Fibroblast of lung (primary cell): ENCODE results near the gene TBL3. TPM values are rescaled to one million over a fixed set of nuclear protein-coding genes. Genes with fewer than 3 reads are reported as not detected.
"Not testable (repeated sequence)": the region's sequence is repeated elsewhere in the genome, so short reads cannot be mapped to it uniquely, and the experiment has no call there.

Experiments
- DNase-seq, 2 donors: peaks; one replicate each; pipeline versions ENCODE4 v3.0.0 to v3.0.0-alpha.2; 2010; ENCODE audit warnings: low read depth in 2 of 2
- H2AFZ ChIP-seq: 2 replicates; pipeline ENCODE4 v1.5.1; 2012; ENCODE audit warnings: low read length, control low read depth, inconsistent platforms
- H3K27ac ChIP-seq: 2 replicates; pipeline ENCODE4 v1.5.1; 2011; ENCODE audit warnings: low read length, control low read depth; ENCODE audit not compliant: insufficient read depth
- H3K27me3 ChIP-seq: 2 replicates; pipeline ENCODE4 v1.5.1; 2011; ENCODE audit warnings: mild to moderate bottlenecking, low read length; ENCODE audit not compliant: control insufficient read depth, insufficient read depth
- H3K36me3 ChIP-seq: 2 replicates; pipeline ENCODE4 v1.5.1; 2011; ENCODE audit warnings: low read length; ENCODE audit not compliant: control insufficient read depth, insufficient read depth
- H3K4me1 ChIP-seq: 2 replicates; pipeline ENCODE4 v1.5.1; 2011; ENCODE audit warnings: low read length; ENCODE audit not compliant: control insufficient read depth, insufficient read depth; ENCODE audit errors: extremely low read depth
- H3K4me2 ChIP-seq: 2 replicates; pipeline ENCODE4 v1.5.1; 2011; ENCODE audit warnings: low read length, control low read depth; ENCODE audit not compliant: insufficient read depth; ENCODE audit errors: extremely low read depth
- H3K4me3 ChIP-seq, 4 experiments: fragments of 200-600 bp in 1 of 4; sonication (generic) in 1 of 4; replicated peaks in 1 of 4; 2 replicates each; pipeline ENCODE4 v1.5.1; 2011 to 2016; ENCODE audit warnings: low read length in 4 of 4, low read depth in 3 of 4, mild to moderate bottlenecking in 3 of 4, control low read depth in 2 of 4, inconsistent platforms in 1 of 4, mixed read lengths in 1 of 4; ENCODE audit not compliant: insufficient read depth in 1 of 4; ENCODE audit errors: control extremely low read depth in 1 of 4
- H3K79me2 ChIP-seq: 2 replicates; pipeline ENCODE4 v1.5.1; 2012; ENCODE audit warnings: mild to moderate bottlenecking, low read length, inconsistent platforms; ENCODE audit not compliant: control insufficient read depth, insufficient read depth
- H3K9ac ChIP-seq: 2 replicates; pipeline ENCODE4 v1.5.1; 2011; ENCODE audit warnings: mild to moderate bottlenecking, low read length, control low read depth; ENCODE audit not compliant: insufficient read depth
- H3K9me3 ChIP-seq: 2 replicates; pipeline ENCODE4 v1.5.1; 2012; ENCODE audit warnings: low read depth, low read length; ENCODE audit not compliant: control insufficient read depth, insufficient read depth
- H4K20me1 ChIP-seq: 2 replicates; pipeline ENCODE4 v1.5.1; 2011; ENCODE audit warnings: low read length; ENCODE audit not compliant: control insufficient read depth, insufficient read depth; ENCODE audit errors: extremely low read depth
- CTCF ChIP-seq, 2 donors: IDR thresholded peaks in 1 of 2; conservative IDR thresholded peaks in 1 of 2; 1 replicate in 1 of 2; 2 replicates in 1 of 2; pipeline ENCODE4 v1.5.1; 2011 to 2012; ENCODE audit warnings: low read length in 2 of 2, control low read depth in 1 of 2, inconsistent platforms in 1 of 2, low read depth in 1 of 2, mild to moderate bottlenecking in 1 of 2
- EZH2 ChIP-seq: IDR thresholded peaks from 2 replicates; pipeline ENCODE4 v1.5.1; 2012; ENCODE audit warnings: low read length, control low read depth, mild to moderate bottlenecking; ENCODE audit errors: missing control alignments
- polyA plus RNA-seq, 2 donors: library from polyadenylated mRNA; depleted of rRNA in 1 of 2; stranded (reverse) in 1 of 2; unstranded in 1 of 2; fragments of >200 nt; gene quantifications; 2 replicates each; pipeline ENCODE4 v1.2.1, GENCODE V29; 2011 to 2012; ENCODE audit warnings: missing spikeins in 1 of 2
- total RNA-seq: library from RNA; depleted of rRNA; stranded (reverse); fragments of >200 nt; gene quantifications from 2 replicates; pipeline ENCODE4 v1.2.1, GENCODE V29; 2014

TBL3 gene
- total and polyA plus RNA-seq, 2 donors (not counting 1 experiment from before 2014, with no cell fraction given), result 14.6 to 20.0 TPM

GRCh38 chr16:1938910-1939309, 32.9 kb upstream of the TBL3 start:
- Histone ChIP-seq H3K27ac (no peak overlapping the region), H3K9ac (no peak overlapping the region), H3K36me3 (peaks cover 8% of the 10 kb centered on the region), H3K4me3 (no peak overlapping the region), H3K4me2 (no peak overlapping the region), H3K4me1 (peaks cover 7% of the 10 kb centered on the region), H3K27me3 (no peaks in the 10 kb centered on the region), H4K20me1 (no peaks in the 10 kb centered on the region), H2AFZ (no peak overlapping the region), H3K79me2 (no peaks in the 10 kb centered on the region), H3K9me3 (no peaks in the 10 kb centered on the region)
- TF ChIP-seq CTCF (conservative IDR thresholded peaks at IDR 0.05 in 1 of 2, IDR thresholded peaks at IDR 0.05 in 1 of 2; ENCODE audit: low read depth in 1 of 2, low read length in 2 of 2) (no peak), EZH2 (no peak)
- no peak for DNase-seq

GRCh38 chr16:1939833-1940232, 32.0 kb upstream of the TBL3 start:
- not testable (repeated sequence) for H3K79me2 ChIP-seq, H3K27me3 ChIP-seq, H3K4me1 ChIP-seq, H2AFZ ChIP-seq, H3K4me3 ChIP-seq, H3K36me3 ChIP-seq, H4K20me1 ChIP-seq, H3K9ac ChIP-seq, DNase-seq, H3K4me2 ChIP-seq, H3K9me3 ChIP-seq, H3K27ac ChIP-seq

- Histone ChIP-seq H3K4me1 (peaks cover 7% of the 10 kb centered on the region), H3K27ac (no peak overlapping the region), H2AFZ (no peak overlapping the region), H3K4me2 (no peak overlapping the region), H3K4me3 (no peak overlapping the region), H3K36me3 (peaks cover 8% of the 10 kb centered on the region), H4K20me1 (no peaks in the 10 kb centered on the region), H3K27me3 (no peaks in the 10 kb centered on the region), H3K9me3 (no peaks in the 10 kb centered on the region), H3K79me2 (no peaks in the 10 kb centered on the region), H3K9ac (no peak overlapping the region)
- no peak for DNase-seq
- TF ChIP-seq CTCF (conservative IDR thresholded peaks at IDR 0.05 in 1 of 2, IDR thresholded peaks at IDR 0.05 in 1 of 2; ENCODE audit: low read depth in 1 of 2, low read length in 2 of 2), result no peak
- TF ChIP-seq EZH2, result no peak
Measured at GRCh38 chr16:1940273-1941161, 31.3 kb upstream of the TBL3 start.
